Astrocyte (in vitro differentiated cells and primary cell): ENCODE results near the gene CIT.

Experiments
- EZH2 ChIP-seq: IDR thresholded peaks from 2 replicates; pipeline ENCODE4 v1.6.1; 2012; ENCODE audit warnings: mild to moderate bottlenecking, low read length, inconsistent platforms; ENCODE audit not compliant: insufficient read depth
- TF ChIP-seq, protein P1 (sequence below): IDR thresholded peaks from 2 replicates; pipeline ENCODE4 v1.5.1; 2011; ENCODE audit warnings: low read depth, mild to moderate bottlenecking, inconsistent platforms, low read length, moderate library complexity; ENCODE audit not compliant: insufficient read depth

DNA sequence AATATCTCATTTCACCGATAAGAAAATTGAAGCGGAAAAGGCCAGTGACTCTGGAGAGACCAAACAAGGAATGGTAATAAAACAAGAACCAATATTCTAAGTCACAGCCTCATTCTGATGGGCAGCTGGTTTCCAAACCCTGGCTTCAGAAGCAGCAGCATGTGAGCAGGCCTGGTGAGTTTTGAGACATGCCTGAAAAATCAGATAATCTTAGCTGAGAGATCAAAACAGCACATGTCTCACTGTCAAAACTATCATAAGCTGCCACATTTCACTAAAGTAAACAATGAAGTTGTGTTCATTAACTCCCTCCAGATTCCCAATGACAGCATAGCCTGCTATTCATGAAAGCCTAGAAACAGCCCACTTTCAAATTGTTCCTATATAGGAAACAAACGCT is 36.5 kb downstream of the CIT start:
- no peak for TF ChIP-seq EZH2
- TF ChIP-seq, protein P1, sequence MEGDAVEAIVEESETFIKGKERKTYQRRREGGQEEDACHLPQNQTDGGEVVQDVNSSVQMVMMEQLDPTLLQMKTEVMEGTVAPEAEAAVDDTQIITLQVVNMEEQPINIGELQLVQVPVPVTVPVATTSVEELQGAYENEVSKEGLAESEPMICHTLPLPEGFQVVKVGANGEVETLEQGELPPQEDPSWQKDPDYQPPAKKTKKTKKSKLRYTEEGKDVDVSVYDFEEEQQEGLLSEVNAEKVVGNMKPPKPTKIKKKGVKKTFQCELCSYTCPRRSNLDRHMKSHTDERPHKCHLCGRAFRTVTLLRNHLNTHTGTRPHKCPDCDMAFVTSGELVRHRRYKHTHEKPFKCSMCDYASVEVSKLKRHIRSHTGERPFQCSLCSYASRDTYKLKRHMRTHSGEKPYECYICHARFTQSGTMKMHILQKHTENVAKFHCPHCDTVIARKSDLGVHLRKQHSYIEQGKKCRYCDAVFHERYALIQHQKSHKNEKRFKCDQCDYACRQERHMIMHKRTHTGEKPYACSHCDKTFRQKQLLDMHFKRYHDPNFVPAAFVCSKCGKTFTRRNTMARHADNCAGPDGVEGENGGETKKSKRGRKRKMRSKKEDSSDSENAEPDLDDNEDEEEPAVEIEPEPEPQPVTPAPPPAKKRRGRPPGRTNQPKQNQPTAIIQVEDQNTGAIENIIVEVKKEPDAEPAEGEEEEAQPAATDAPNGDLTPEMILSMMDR, result no peak
